ENCODE results near the gene KRT73. TPM values are rescaled to one million over a fixed set of nuclear protein-coding genes. Genes with fewer than 3 reads are reported as not detected.

KRT73 gene
- total and polyA plus RNA-seq, 2 experiments from 2014 or later: not detected

DNA sequence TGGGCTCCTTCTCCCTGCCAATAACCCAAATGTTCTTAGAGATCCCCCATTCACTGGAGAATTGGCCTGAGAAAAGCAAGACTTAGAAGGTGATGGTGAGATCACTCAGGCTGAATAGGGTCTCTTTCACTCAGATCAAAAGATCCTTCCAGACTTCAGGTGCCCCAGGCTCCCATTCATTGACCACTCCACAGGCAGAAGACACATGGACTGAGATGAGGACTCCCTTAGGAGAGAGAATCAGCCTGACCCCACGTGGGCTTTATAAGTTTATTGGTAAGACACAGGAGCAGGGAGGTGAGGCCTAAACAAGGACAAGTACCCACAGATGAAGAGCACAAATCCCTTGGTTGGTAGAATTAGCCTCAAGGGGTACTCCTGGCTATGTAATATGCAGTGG is 11.0 kb downstream of the KRT73 start (continued):
- TF ChIP-seq ZNF462 (CRISPR knock-in tag; IDR thresholded peaks at IDR 0.05) (no peak), ZNF114 (CRISPR knock-in tag; IDR thresholded peaks at IDR 0.05) (no peak), EZH2phosphoT487 (IDR thresholded peaks at IDR 0.05; ENCODE audit: unreplicated experiment) (no peak)

DNA sequence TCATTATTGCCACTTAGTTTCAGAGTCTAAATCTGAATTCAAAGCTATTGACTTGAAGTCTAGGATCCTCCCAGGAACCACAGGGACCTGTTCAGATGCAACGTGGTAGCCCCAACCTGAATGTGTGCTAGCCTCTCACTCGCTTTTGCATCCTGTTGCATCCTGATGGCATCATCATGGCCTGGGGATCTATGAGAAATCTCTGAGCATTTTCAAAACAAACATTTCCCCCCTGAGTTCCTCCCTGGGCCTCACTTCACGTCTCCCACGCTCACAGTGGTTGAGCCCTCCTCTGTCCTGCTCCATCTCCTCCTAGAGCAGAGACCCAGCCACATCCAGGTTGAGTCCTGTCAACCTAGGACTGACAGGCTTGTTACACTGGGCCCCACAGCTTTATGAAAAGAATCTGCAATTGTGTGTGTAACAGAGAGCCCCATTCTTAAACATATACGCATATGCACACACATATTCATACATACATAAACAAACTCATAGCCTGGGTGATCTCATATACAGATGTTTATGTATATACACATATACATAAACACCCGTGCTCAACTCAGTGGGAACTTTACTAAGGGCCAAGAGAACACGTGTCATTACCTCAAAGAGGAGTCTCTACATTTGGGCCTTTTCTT is 11.7 kb downstream of the KRT73 start:
- no peaks in the 10 kb centered on the region for H3K36me3 Mint-ChIP-seq (ENCODE audit: low read depth)
- no peaks in the 10 kb centered on the region for H3K9me3 Mint-ChIP-seq
- TF ChIP-seq JUNB (IDR thresholded peaks at IDR 0.05; ENCODE audit: unreplicated experiment) (no peak), EZH2 (IDR thresholded peaks at IDR 0.05; ENCODE audit: low read depth, unreplicated experiment) (no peak), EZH2phosphoT487 (IDR thresholded peaks at IDR 0.05; ENCODE audit: unreplicated experiment) (no peak), ZNF331 (CRISPR knock-in tag; IDR thresholded peaks at IDR 0.05; ENCODE audit: low read depth) (no peak), CTCF (conservative IDR thresholded peaks at IDR 0.05; ENCODE audit: low read depth in 2 of 2) (no peak), POLR2AphosphoS5 (IDR thresholded peaks at IDR 0.05; ENCODE audit: low read depth) (no peak), NANOG (IDR thresholded peaks at IDR 0.05; ENCODE audit: borderline replicate concordance) (no peak), ZNF114 (CRISPR knock-in tag; IDR thresholded peaks at IDR 0.05) (no peak)
- no peak overlapping the region for H3K27ac Mint-ChIP-seq
- Histone ChIP-seq H3F3A (replicated peaks; ENCODE audit: low read depth) (no peaks in the 10 kb centered on the region), H3K79me2 (replicated peaks; ENCODE audit: insufficient read depth) (no peaks in the 10 kb centered on the region), H3K36me3 (ENCODE audit: insufficient read depth) (no peaks in the 10 kb centered on the region), H3K4me2 (no peak overlapping the region), H2AFZ (no peak overlapping the region), H3K9me2 (ENCODE audit: insufficient read depth) (0 out of 2 replicates have a peak, but pooled peaks cover 5% of the 10 kb centered on the region), H3K4me3 (no peak overlapping the region), H3K4me1 (ENCODE audit: insufficient read depth) (no peaks in the 10 kb centered on the region), H3K27me3 (ENCODE audit: insufficient read depth) (peaks cover 9% of the 10 kb centered on the region), H3K27ac (ENCODE audit: low read depth) (no peak overlapping the region), H4K20me1 (replicated peaks; ENCODE audit: insufficient read depth) (no peaks in the 10 kb centered on the region)
- no peak for DNase-seq (ENCODE audit: low spot score)
- H3K4me3 Mint-ChIP-seq: no peak overlapping the region
- H3K4me1 Mint-ChIP-seq: no peaks in the 10 kb centered on the region
- no peak for ATAC-seq
- peaks cover 3% of the 10 kb centered on the region for H3K27me3 Mint-ChIP-seq (ENCODE audit: insufficient read depth, low read depth, poor library complexity)

All from GM23338 (cell line).